SKM-1 (cell line): Measurements from ENCODE around the gene KRTAP10-12.

ENCODE experiments used
- DNase-seq: peaks from one replicate; lab custom pipeline; 2025; ENCODE audit not compliant: unreplicated experiment; lab: John Stamatoyannopoulos, UW

KRTAP10-12 gene

GRCh38 chr21:44697811-44698734 is 1.1 kb downstream of the KRTAP10-12 start:
- no peak for DNase-seq

GRCh38 chr21:44699502-44700001 is 2.6 kb downstream of the KRTAP10-12 start:
- no peak for DNase-seq

GRCh38 chr21:44700101-44701022 is 3.4 kb downstream of the KRTAP10-12 start:
- DNase-seq = no peak

- no peak for DNase-seq
These were observed 4.0 kb downstream of the KRTAP10-12 start for GRCh38 chr21:44701023-44701400.

- no peak for DNase-seq
These were observed 4.6 kb downstream of the KRTAP10-12 start for GRCh38 chr21:44701541-44701940.

- no peak for DNase-seq
These were observed 5.4 kb downstream of the KRTAP10-12 start for GRCh38 chr21:44702111-44702972.

GRCh38 chr21:44702973-44703730 is 6.2 kb downstream of the KRTAP10-12 start:
- no peak for DNase-seq

GRCh38 chr21:44703731-44704635 is 7.0 kb downstream of the KRTAP10-12 start:
- no peak for DNase-seq

GRCh38 chr21:44704636-44705001 is 7.6 kb downstream of the KRTAP10-12 start:
- DNase-seq = no peak

GRCh38 chr21:44706026-44706705 is 9.2 kb downstream of the KRTAP10-12 start:
- DNase-seq = no peak

GRCh38 chr21:44706706-44707581 is 10.0 kb downstream of the KRTAP10-12 start:
- no peak for DNase-seq

- no peak for DNase-seq
These were observed 11.4 kb downstream of the KRTAP10-12 start for GRCh38 chr21:44708213-44708865.

- DNase-seq = no peak
These were observed 12.0 kb downstream of the KRTAP10-12 start for GRCh38 chr21:44708866-44709425.

GRCh38 chr21:44709426-44710293 is 12.7 kb downstream of the KRTAP10-12 start:
- no peak for DNase-seq

GRCh38 chr21:44710294-44710665 is 13.3 kb downstream of the KRTAP10-12 start:
- DNase-seq = no peak
